GM18505 (cell line): ENCODE data around the gene XKR7.

Source experiments
- ATAC-seq: cut with Tn5 transposase; IDR thresholded peaks from one replicate; pipeline ENCODE4 v1.9.1; 2021; ENCODE audit not compliant: unreplicated experiment
- POLR2A ChIP-seq: IDR thresholded peaks from 4 replicates; pipeline ENCODE4 v1.6.1; 2011; ENCODE audit warnings: borderline replicate concordance; ENCODE audit not compliant: insufficient read depth, insufficient read length; ENCODE audit errors: extremely low read depth

The XKR7 gene

GRCh38 chr20:31954500-31954899 lies 13.5 kb upstream of the XKR7 start:
- no peak for ATAC-seq
- no peak for TF ChIP-seq POLR2A

DNA sequence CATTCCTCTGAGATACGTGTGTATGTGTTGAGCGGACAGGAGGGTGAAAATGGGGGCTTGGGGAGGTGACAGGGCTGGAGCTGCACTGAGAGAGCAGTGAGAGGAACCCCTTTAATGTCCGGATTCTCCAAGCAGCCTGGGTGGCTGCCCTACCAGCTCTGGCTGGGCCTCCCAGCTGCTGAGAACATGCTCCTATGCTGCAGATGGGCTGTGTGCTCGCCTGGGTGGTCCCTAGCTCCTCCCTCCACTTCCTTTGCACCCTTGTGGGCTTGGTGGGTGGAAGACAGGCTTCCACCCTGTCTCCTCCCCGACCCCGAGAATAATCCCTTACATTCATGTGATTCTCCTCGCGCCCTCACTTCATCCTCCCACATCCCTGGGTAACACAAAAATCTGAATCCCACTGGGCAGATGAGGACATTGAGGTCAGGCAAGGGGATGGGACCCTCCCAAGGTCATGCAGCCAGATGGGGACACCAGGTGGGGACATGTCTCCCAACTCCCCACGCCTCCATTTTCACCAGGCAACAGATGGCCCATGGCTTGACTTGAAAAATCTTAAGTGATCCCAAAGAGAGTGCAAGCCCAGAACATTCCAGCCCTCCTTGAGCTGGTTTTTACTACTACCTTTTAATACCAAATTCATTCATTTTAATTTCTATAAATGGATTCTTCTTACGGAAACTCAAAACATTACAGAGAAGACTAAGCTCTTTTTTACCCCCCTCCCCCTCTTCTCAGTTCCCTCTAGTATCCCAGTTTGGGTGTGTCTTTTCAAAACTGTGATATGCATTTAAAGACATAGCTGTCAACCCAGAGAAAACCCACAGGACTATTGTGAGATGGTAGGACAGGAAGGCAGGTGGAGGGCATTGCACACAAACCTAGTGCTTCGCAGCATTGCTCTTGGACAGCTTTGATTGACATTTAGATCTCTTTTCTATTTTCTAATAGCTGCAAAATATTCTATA lies 11.1 kb upstream of the XKR7 start:
- ATAC-seq, result no peak

DNA sequence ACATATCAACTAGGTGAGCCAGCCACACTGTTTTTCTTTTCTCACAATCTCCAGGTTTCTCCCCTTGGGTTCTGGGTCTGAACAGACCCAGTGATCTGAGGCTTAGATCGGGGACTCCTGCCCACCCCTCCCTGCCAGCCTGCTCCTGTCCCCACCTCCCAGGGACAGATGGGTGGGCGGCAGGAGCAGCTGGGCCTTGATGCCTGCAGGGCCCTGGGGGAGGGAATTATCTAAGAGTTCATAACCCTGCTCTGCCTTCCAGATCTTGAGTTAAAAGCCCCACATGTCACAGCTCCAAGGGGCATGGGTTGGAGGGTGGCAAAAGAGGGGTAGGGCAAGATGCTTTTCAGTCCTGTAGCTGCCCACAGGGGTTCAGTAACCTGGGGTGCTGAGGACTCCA lies 5.2 kb upstream of the XKR7 start:
- TF ChIP-seq POLR2A, result no peak
- no peak for ATAC-seq

More for the DNA sequence above, 11.1 kb upstream of the XKR7 start:
- TF ChIP-seq POLR2A, result no peak

DNA sequence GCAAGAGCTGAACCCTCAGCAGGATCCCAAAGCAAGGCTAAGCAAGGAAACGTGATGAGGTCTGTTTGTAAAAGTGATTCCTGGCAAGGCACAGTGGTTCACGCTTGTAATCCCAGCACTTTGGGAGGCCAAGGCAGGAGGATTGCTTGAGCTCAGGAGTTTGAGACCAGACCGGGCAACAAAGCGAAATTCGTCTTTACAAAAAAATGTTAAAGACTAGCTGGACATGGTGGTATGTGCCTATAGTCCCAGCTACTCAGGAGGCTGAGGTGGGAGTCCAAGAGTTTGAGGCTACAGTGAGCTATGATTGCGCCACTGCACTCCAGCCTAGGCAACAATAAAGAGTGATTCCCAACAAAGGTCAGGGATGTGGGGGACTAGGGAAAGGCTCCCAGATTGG lies 4.1 kb upstream of the XKR7 start:
- no peak for ATAC-seq

GRCh38 chr20:31966991-31967655 lies 828 bp upstream of the XKR7 start:
- no peak for ATAC-seq
- TF ChIP-seq POLR2A, result no peak

More for the DNA sequence above, 4.1 kb upstream of the XKR7 start:
- no peak for TF ChIP-seq POLR2A

DNA sequence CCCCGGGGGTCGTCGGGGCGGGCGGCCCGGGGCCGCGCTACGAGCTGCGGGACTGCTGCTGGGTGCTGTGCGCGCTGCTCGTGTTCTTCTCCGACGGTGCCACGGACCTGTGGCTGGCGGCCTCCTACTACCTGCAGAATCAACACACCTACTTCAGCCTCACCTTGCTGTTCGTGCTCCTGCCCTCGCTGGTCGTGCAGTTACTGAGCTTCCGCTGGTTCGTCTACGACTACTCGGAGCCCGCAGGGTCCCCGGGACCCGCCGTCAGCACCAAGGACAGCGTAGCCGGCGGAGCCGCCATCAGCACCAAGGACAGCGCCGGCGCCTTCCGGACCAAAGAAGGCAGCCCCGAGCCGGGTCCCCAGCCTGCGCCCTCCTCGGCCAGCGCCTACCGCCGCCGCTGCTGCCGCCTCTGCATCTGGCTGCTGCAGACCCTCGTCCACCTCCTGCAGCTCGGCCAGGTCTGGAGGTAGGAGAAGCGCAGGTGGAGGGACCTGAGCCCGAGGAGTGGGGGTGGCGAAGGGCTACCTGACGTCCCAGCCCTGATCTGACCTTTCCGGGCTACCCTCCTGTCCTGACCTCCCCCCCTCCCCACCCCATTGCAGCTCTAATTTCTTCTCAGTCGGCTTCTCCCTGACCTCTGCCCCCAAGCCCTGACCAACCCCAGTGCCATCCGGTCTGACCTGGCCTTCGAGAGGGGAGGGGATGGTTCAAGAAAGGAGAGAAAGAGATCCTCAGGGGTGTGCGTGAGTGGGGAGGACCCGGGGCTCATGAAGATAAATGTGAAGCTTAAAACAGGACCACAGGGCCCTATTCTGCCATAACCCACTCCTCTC lies 558 bp downstream of the XKR7 start:
- ATAC-seq, result no peak
- TF ChIP-seq POLR2A, result no peak

GRCh38 chr20:31969991-31970390 lies 2.0 kb downstream of the XKR7 start:
- no peak for ATAC-seq
- TF ChIP-seq POLR2A, result no peak

DNA sequence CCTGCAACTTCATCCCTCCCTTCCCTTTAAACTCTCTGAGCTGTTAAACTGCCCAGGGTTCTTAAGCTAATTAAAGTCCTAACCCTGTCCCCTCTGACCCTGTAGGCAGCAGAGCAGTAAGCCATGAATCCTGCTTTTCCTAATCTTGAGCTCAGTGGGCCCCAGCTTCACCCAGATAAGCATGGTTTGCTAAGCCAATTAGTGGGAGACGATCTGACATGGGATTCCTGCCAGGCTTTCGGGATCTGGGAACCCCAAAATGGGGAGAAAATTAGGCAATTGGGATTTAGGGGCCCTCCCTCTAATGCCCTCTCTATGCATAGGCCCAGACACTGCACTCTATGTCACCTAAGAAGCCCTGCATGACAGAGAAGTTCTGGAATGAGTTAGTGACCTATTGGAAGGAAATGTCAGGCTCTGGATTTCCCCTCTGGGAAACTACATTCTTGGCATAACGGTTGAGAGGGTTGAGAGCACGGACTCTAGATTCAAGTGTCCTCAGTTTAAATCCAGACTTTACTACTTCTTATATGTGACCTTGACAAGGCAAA lies 4.6 kb downstream of the XKR7 start:
- no peak for ATAC-seq
- no peak for TF ChIP-seq POLR2A

DNA sequence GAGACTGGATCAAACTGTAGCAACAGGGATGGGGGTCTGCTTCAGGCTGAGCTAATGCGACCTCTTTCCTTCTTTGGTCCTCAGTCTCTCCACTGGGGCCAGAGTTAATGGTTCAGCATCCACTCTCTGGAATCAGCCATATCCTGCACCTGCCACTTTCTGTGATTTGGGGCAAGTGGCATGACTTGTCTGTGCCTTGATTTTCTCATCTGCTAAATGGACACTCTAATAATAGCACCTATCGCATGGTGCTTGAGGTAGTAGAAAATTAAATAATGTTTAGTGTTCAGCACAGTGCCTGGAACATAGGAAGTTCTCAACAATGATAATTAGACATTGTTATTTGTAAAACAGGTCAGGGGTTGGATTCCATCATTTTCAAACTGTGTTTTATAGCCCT lies 6.3 kb downstream of the XKR7 start:
- no peak for ATAC-seq
- TF ChIP-seq POLR2A, result no peak

GRCh38 chr20:31974951-31975487 lies 7.1 kb downstream of the XKR7 start:
- no peak for TF ChIP-seq POLR2A
- no peak for ATAC-seq

DNA sequence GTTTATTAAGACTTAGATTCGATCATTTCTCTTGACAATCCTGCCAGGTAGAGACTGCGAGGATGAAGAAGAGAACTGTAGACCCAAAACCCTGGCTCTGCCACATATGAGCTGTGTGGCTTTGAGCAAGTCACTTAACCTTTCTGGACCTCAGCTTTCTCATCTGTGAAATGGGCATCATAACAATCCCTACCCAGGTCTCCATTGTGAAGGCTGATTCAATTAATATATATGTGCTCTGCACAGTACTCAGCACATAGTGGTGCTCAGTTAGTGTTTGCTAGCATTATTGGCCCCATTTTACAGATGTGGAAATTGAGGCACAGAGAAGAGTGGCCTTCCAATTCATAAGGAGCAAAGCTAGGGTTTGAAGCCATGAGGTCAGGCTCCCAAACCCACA lies 7.9 kb downstream of the XKR7 start:
- no peak for ATAC-seq
- TF ChIP-seq POLR2A, result no peak

- no peak for ATAC-seq
- no peak for TF ChIP-seq POLR2A
These were observed 9.1 kb downstream of the XKR7 start for GRCh38 chr20:31977080-31977479.

DNA sequence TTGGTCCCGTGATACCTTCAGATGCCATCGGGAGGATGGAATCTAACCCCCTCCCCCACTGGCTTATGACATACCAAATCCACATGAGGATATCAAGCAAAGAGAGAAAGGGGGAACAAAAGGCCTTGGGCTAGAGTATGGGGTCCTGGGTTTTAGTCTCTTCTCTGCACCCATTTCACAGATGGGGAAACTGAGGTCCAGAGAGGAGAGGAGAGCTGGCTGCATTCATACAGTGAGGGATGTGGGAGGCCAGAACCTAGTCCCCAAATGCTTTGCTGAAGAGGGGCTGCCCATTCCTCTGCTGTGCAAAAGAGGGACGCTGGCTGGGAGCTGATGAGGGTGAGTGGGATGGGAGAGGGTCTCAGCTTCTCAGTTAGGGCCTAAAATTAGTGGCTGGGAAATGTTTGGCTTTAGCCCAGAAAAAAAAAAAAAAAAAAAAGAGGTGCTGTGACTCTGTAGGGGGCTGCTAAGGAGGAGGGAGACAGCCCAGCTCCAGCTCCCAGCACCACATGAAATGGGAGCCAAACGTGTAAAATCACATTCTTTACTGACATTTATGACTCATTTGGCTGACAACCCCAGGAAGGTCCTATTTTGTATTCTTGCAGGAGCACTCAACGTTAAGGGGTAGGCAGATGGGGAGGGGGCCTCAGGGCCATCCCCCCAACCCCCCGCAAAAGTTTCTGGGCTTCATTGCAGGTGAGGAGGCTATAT lies 11.9 kb downstream of the XKR7 start:
- no peak for ATAC-seq
- no peak for TF ChIP-seq POLR2A

DNA sequence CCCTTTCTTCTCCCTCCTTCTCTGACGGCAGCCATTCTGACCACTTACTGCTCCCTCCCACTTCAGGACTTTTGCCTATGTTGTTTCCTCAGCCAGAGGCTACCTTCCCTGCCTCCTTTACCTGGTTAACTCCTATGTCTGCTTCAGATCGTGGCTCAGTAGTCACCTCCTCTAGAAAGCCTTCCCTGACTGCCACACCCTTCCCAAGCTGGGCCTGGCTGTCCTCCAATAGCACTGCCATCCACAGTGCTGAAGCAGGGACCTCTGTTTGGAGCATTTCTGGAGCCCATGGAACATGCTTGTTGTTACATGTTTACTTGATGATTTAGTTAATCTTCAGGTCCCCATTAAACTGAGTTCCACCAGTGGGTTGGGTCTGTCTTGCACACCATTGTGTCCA lies 13.8 kb downstream of the XKR7 start:
- TF ChIP-seq POLR2A, result no peak
- ATAC-seq, result no peak
